ENCODE measurements around the gene SSC4D. TPM values are rescaled to one million over a fixed set of nuclear protein-coding genes. Genes with fewer than 3 reads are reported as not detected.

SSC4D gene
- total and polyA plus RNA-seq, 9 of the 15 experiments (the other 6 are each of a cell fraction or from before 2014, with no cell fraction given), result 0.06 to 1.1 (median 0.85) TPM; not detected in 1

DNA sequence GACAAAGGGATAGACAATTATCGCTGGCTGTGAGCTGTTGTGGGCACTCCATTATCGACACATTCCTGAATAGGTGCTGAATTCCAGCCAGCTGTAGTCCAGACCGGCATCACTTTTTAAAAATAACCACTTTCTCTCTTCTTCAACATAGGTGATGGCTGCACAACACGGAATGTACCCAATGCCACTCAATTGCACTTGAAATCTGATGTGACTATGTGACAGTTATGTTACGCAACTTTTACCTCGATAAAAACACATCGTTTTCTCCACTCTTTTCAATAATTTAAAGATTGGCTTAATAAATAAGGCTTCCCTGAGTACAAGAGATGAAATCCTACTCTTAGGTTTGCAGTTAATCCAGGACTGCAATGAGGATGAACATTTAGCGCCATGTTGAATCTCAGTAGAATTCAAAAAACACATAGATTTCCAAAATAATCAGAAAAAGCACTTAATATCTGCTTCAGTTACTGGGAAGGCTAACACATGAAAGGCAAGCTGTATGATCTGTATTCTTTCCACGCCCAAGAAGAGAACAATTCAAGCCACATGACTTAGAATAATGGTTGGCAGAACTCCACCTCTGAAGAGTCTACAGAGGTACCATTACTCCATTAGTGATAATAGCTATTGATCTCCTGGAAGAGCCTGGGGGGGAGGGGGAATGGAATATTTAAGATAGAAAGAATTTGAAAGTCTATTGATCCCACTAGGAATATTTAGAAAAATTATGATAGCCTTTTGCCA, 54.3 kb downstream of the SSC4D start:
- intact Hi-C loops (cut with micrococcal nuclease), result no loop called here
- in situ Hi-C loops (cut with MboI), result no loop called here
- TF ChIP-seq, protein P1, sequence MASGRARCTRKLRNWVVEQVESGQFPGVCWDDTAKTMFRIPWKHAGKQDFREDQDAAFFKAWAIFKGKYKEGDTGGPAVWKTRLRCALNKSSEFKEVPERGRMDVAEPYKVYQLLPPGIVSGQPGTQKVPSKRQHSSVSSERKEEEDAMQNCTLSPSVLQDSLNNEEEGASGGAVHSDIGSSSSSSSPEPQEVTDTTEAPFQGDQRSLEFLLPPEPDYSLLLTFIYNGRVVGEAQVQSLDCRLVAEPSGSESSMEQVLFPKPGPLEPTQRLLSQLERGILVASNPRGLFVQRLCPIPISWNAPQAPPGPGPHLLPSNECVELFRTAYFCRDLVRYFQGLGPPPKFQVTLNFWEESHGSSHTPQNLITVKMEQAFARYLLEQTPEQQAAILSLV (tag; IDR thresholded peaks at IDR 0.05), result peak; percentile 75; the same call in 1 of the 2 replicates
- TF ChIP-seq SP1 (CRISPR knock-in tag; IDR thresholded peaks at IDR 0.05), result 0 out of 2 replicates have a peak, but pooled peaks have one; percentile 40
- TF ChIP-seq, protein P2, sequence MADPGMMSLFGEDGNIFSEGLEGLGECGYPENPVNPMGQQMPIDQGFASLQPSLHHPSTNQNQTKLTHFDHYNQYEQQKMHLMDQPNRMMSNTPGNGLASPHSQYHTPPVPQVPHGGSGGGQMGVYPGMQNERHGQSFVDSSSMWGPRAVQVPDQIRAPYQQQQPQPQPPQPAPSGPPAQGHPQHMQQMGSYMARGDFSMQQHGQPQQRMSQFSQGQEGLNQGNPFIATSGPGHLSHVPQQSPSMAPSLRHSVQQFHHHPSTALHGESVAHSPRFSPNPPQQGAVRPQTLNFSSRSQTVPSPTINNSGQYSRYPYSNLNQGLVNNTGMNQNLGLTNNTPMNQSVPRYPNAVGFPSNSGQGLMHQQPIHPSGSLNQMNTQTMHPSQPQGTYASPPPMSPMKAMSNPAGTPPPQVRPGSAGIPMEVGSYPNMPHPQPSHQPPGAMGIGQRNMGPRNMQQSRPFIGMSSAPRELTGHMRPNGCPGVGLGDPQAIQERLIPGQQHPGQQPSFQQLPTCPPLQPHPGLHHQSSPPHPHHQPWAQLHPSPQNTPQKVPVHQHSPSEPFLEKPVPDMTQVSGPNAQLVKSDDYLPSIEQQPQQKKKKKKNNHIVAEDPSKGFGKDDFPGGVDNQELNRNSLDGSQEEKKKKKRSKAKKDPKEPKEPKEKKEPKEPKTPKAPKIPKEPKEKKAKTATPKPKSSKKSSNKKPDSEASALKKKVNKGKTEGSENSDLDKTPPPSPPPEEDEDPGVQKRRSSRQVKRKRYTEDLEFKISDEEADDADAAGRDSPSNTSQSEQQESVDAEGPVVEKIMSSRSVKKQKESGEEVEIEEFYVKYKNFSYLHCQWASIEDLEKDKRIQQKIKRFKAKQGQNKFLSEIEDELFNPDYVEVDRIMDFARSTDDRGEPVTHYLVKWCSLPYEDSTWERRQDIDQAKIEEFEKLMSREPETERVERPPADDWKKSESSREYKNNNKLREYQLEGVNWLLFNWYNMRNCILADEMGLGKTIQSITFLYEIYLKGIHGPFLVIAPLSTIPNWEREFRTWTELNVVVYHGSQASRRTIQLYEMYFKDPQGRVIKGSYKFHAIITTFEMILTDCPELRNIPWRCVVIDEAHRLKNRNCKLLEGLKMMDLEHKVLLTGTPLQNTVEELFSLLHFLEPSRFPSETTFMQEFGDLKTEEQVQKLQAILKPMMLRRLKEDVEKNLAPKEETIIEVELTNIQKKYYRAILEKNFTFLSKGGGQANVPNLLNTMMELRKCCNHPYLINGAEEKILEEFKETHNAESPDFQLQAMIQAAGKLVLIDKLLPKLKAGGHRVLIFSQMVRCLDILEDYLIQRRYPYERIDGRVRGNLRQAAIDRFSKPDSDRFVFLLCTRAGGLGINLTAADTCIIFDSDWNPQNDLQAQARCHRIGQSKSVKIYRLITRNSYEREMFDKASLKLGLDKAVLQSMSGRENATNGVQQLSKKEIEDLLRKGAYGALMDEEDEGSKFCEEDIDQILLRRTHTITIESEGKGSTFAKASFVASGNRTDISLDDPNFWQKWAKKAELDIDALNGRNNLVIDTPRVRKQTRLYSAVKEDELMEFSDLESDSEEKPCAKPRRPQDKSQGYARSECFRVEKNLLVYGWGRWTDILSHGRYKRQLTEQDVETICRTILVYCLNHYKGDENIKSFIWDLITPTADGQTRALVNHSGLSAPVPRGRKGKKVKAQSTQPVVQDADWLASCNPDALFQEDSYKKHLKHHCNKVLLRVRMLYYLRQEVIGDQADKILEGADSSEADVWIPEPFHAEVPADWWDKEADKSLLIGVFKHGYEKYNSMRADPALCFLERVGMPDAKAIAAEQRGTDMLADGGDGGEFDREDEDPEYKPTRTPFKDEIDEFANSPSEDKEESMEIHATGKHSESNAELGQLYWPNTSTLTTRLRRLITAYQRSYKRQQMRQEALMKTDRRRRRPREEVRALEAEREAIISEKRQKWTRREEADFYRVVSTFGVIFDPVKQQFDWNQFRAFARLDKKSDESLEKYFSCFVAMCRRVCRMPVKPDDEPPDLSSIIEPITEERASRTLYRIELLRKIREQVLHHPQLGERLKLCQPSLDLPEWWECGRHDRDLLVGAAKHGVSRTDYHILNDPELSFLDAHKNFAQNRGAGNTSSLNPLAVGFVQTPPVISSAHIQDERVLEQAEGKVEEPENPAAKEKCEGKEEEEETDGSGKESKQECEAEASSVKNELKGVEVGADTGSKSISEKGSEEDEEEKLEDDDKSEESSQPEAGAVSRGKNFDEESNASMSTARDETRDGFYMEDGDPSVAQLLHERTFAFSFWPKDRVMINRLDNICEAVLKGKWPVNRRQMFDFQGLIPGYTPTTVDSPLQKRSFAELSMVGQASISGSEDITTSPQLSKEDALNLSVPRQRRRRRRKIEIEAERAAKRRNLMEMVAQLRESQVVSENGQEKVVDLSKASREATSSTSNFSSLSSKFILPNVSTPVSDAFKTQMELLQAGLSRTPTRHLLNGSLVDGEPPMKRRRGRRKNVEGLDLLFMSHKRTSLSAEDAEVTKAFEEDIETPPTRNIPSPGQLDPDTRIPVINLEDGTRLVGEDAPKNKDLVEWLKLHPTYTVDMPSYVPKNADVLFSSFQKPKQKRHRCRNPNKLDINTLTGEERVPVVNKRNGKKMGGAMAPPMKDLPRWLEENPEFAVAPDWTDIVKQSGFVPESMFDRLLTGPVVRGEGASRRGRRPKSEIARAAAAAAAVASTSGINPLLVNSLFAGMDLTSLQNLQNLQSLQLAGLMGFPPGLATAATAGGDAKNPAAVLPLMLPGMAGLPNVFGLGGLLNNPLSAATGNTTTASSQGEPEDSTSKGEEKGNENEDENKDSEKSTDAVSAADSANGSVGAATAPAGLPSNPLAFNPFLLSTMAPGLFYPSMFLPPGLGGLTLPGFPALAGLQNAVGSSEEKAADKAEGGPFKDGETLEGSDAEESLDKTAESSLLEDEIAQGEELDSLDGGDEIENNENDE (IDR thresholded peaks at IDR 0.05; ENCODE audit: low read depth, low read length), result no peak
- TF ChIP-seq, protein P3, sequence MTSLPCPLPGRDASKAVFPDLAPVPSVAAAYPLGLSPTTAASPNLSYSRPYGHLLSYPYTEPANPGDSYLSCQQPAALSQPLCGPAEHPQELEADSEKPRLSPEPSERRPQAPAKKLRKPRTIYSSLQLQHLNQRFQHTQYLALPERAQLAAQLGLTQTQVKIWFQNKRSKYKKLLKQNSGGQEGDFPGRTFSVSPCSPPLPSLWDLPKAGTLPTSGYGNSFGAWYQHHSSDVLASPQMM (CRISPR knock-in tag; IDR thresholded peaks at IDR 0.05), result no peak
- TF ChIP-seq, protein P4, sequence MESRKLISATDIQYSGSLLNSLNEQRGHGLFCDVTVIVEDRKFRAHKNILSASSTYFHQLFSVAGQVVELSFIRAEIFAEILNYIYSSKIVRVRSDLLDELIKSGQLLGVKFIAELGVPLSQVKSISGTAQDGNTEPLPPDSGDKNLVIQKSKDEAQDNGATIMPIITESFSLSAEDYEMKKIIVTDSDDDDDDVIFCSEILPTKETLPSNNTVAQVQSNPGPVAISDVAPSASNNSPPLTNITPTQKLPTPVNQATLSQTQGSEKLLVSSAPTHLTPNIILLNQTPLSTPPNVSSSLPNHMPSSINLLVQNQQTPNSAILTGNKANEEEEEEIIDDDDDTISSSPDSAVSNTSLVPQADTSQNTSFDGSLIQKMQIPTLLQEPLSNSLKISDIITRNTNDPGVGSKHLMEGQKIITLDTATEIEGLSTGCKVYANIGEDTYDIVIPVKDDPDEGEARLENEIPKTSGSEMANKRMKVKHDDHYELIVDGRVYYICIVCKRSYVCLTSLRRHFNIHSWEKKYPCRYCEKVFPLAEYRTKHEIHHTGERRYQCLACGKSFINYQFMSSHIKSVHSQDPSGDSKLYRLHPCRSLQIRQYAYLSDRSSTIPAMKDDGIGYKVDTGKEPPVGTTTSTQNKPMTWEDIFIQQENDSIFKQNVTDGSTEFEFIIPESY (CRISPR knock-in tag; IDR thresholded peaks at IDR 0.05), result 0 out of 2 replicates have a peak, but pooled peaks have one; percentile 10

More for the DNA sequence above, 54.3 kb downstream of the SSC4D start:
- BruUV-seq (replicated peaks), result no TSS peak
- ATAC-seq (no peak), FAIRE-seq (no peak), DNase-seq (ENCODE audit: extremely low read depth in 1 of 4, low spot score in 3 of 4) (no peak)
- no peak overlapping the region for H2AFZ ChIP-seq (ENCODE audit: low read depth, low read length)
- H3K36me3 ChIP-seq (ENCODE audit: control insufficient read depth, insufficient read depth, low read length), result peaks cover 75% of the 10 kb centered on the region
- ChIA-PET POLR2A (interaction anchor here (0.7 to 3.8 kb wide), 9 partner anchors 9 to 142 kb away, joined by 3 to 15 read pairs (median 3); no protein-coding TSS in a partner anchor), CTCF (ENCODE audit: low intra/inter-chr PET ratio) (no interaction called here)
- no peaks in the 10 kb centered on the region for H3K27me3 ChIP-seq (ENCODE audit: control insufficient read depth in 2 of 2, insufficient read depth in 2 of 2, low read length in 2 of 2)
- H3K9ac ChIP-seq (ENCODE audit: insufficient read depth in 1 of 2, low read depth in 2 of 2, low read length in 2 of 2), result no peak overlapping the region; a peak in 1 of 4 replicates
- no peaks in the 10 kb centered on the region for H3K9me3 ChIP-seq (replicated peaks; ENCODE audit: control insufficient read depth, insufficient read depth, low read depth, low read length)
- no peak overlapping the region for H3K4me3 ChIP-seq
- H3K4me1 ChIP-seq (replicated peaks in 1 of 2; ENCODE audit: control insufficient read depth in 2 of 2, insufficient read depth in 2 of 2, low read length in 2 of 2), result peaks cover 14 to 24% of the 10 kb centered on the region in 2 experiments
- 0 out of 2 replicates have a peak overlapping the region, but pooled peaks have one; percentile 16 for H3K4me2 ChIP-seq (ENCODE audit: insufficient read depth, low read length)
- peaks cover 5% of the 10 kb centered on the region for H3K9me1 ChIP-seq (ENCODE audit: control insufficient read depth, insufficient read depth, low read length)
- 54% methylated on average over 9 of the region's 9 CpGs for WGBS (ENCODE audit: insufficient coverage, low coverage, missing lambda C conversion rate)
- peaks cover 51% of the 10 kb centered on the region for H4K20me1 ChIP-seq (replicated peaks; ENCODE audit: control insufficient read depth, insufficient read depth, low read length)
- H3K27ac ChIP-seq (ENCODE audit: extremely low read depth, low read depth, low read length), result no peak overlapping the region
- peaks cover 86% of the 10 kb centered on the region for H3K79me2 ChIP-seq (ENCODE audit: control insufficient read depth, insufficient read depth, low read length)

Measured in K562 (cell line).